ENCODE data around the gene ZNF580.

ZNF580 gene

GRCh38 chr19:55645512-55645881 lies 4.7 kb downstream of the ZNF580 start:
- Histone ChIP-seq H3K79me2 (ENCODE audit: insufficient read depth, low read length) (peaks cover 10% of the 10 kb centered on the region), H3F3A (ENCODE audit: insufficient read depth, low read length) (peaks cover 9% of the 10 kb centered on the region; the same call in 1 of the 2 replicates), H3K27ac (ENCODE audit: low read depth, low read length, poor library complexity, severe bottlenecking) (peak overlapping the region; percentile 94), H3K9ac (ENCODE audit: low read length) (peak overlapping the region; percentile 96; the same call in 1 of the 2 replicates), H3K4me2 (ENCODE audit: low read length) (peak overlapping the region; percentile 87), H3K4me1 (ENCODE audit: insufficient read depth, low read length, severe bottlenecking) (peaks cover 60% of the 10 kb centered on the region), H3K9me2 (ENCODE audit: low read depth, low read length) (no peaks in the 10 kb centered on the region), H4K20me1 (ENCODE audit: insufficient read depth, low read length) (no peaks in the 10 kb centered on the region), H3K4me3 (ENCODE audit: low read depth, low read length, poor library complexity, severe bottlenecking) (peak overlapping the region; percentile 89), H3K27me3 (ENCODE audit: insufficient read depth, low read length) (no peaks in the 10 kb centered on the region), H3K36me3 (ENCODE audit: insufficient read depth, low read length) (peaks cover 25% of the 10 kb centered on the region), H2AFZ (ENCODE audit: low read length) (no peak overlapping the region), H3K9me3 (ENCODE audit: low read length) (no peaks in the 10 kb centered on the region)
- TF ChIP-seq CTCF (IDR thresholded peaks at IDR 0.05; ENCODE audit: low read length) (no peak), EZH2 (IDR thresholded peaks at IDR 0.05; ENCODE audit: borderline replicate concordance, low read length) (no peak)

- Histone ChIP-seq H3K4me1 (ENCODE audit: insufficient read depth, low read length, severe bottlenecking) (peaks cover 56% of the 10 kb centered on the region), H4K20me1 (ENCODE audit: insufficient read depth, low read length) (no peaks in the 10 kb centered on the region), H3K27ac (ENCODE audit: low read depth, low read length, poor library complexity, severe bottlenecking) (peak overlapping the region; percentile 94), H3K27me3 (ENCODE audit: insufficient read depth, low read length) (no peaks in the 10 kb centered on the region), H3K9ac (ENCODE audit: low read length) (peak overlapping the region; percentile 93), H3K36me3 (ENCODE audit: insufficient read depth, low read length) (peaks cover 28% of the 10 kb centered on the region), H3K9me3 (ENCODE audit: low read length) (no peaks in the 10 kb centered on the region), H3F3A (ENCODE audit: insufficient read depth, low read length) (peaks cover 9% of the 10 kb centered on the region; the same call in 1 of the 2 replicates), H3K4me3 (ENCODE audit: low read depth, low read length, poor library complexity, severe bottlenecking) (peak overlapping the region; percentile 87), H2AFZ (ENCODE audit: low read length) (no peak overlapping the region), H3K9me2 (ENCODE audit: low read depth, low read length) (no peaks in the 10 kb centered on the region), H3K4me2 (ENCODE audit: low read length) (peak overlapping the region; percentile 93), H3K79me2 (ENCODE audit: insufficient read depth, low read length) (peaks cover 10% of the 10 kb centered on the region)
- TF ChIP-seq CTCF (IDR thresholded peaks at IDR 0.05; ENCODE audit: low read length) (no peak), EZH2 (IDR thresholded peaks at IDR 0.05; ENCODE audit: borderline replicate concordance, low read length) (no peak)
Measured at GRCh38 chr19:55646889-55647731, 6.3 kb downstream of the ZNF580 start.

GRCh38 chr19:55647732-55648584 lies 7.2 kb downstream of the ZNF580 start, which contains the start of gene CCDC106:
CCDC106 (plus strand) TSS chr19:55648212; CDS start chr19:55649047, 835 bp downstream.
- peak within 1 kb of the TSS; percentile 87 for H3K4me3 ChIP-seq (ENCODE audit: low read depth, low read length, poor library complexity, severe bottlenecking)
- peak within 1 kb of the TSS; percentile 94 for H3K27ac ChIP-seq (ENCODE audit: low read depth, low read length, poor library complexity, severe bottlenecking)
- H3K9me2 ChIP-seq (ENCODE audit: low read depth, low read length), result no peaks in the 10 kb centered on the region
- H3F3A ChIP-seq (ENCODE audit: insufficient read depth, low read length), result peaks cover 9% of the 10 kb centered on the region; the same call in 1 of the 2 replicates
- no peaks in the 10 kb centered on the region for H3K27me3 ChIP-seq (ENCODE audit: insufficient read depth, low read length)
- TF ChIP-seq CTCF (IDR thresholded peaks at IDR 0.05; ENCODE audit: low read length), result no peak
- no peak for TF ChIP-seq EZH2 (IDR thresholded peaks at IDR 0.05; ENCODE audit: borderline replicate concordance, low read length)
- no peak within 1 kb of the TSS for H2AFZ ChIP-seq (ENCODE audit: low read length)
- H3K9me3 ChIP-seq (ENCODE audit: low read length), result no peaks in the 10 kb centered on the region
- H3K4me2 ChIP-seq (ENCODE audit: low read length), result peak within 1 kb of the TSS; percentile 93
- no peaks in the 10 kb centered on the region for H4K20me1 ChIP-seq (ENCODE audit: insufficient read depth, low read length)
- H3K79me2 ChIP-seq (ENCODE audit: insufficient read depth, low read length), result peaks cover 10% of the 10 kb centered on the region
- H3K9ac ChIP-seq (ENCODE audit: low read length), result peak within 1 kb of the TSS; percentile 93
- H3K36me3 ChIP-seq (ENCODE audit: insufficient read depth, low read length), result peaks cover 37% of the 10 kb centered on the region
- peaks cover 48% of the 10 kb centered on the region for H3K4me1 ChIP-seq (ENCODE audit: insufficient read depth, low read length, severe bottlenecking)
